Sigmoid colon (tissue), 4 donors: ENCODE data around the gene ENO2.

Experiments used
- CTCF ChIP-seq, 4 experiments: fragments of 450-650 bp in 3 of 4; fragments of 200-600 bp in 1 of 4; IDR thresholded peaks; one replicate each; pipeline ENCODE4 v1.5.1; 2016 to 2019; ENCODE audit warnings: antibody characterized with exemption in 4 of 4, mild to moderate bottlenecking in 3 of 4, moderate library complexity in 2 of 4
- POLR2AphosphoS5 ChIP-seq, 4 donors: sonication (generic); formaldehyde crosslinking; IDR thresholded peaks; one replicate each; pipeline ENCODE4 v1.6.1; 2017; ENCODE audit warnings: antibody characterized with exemption in 4 of 4

- TF ChIP-seq CTCF (IDR thresholded peaks at IDR 0.05), result no peak
- no peak for TF ChIP-seq POLR2AphosphoS5 (IDR thresholded peaks at IDR 0.05)
Measured at GRCh38 chr12:6963791-6964413, 49.5 kb downstream of the ENO2 start.
